ENCODE measurements around the gene PPP1R26. TPM values are rescaled to one million over a fixed set of nuclear protein-coding genes. Genes with fewer than 3 reads are reported as not detected.

PPP1R26 gene
- polyA plus RNA-seq, 2 of the 4 experiments (the other 2 are of a cell fraction): 8.5 to 12.7 TPM

GRCh38 chr9:135504262-135505243 lies 25.0 kb downstream of the PPP1R26 start (continued):
- TF ChIP-seq RCOR1 (IDR thresholded peaks at IDR 0.05; ENCODE audit: low read depth, low read length): no peak
- no peak; the same call in 1 of the 2 replicates for TF ChIP-seq POLR2AphosphoS2 (conservative IDR thresholded peaks at IDR 0.05; ENCODE audit: low read length)
- no peak for TF ChIP-seq MAZ (IDR thresholded peaks at IDR 0.05; ENCODE audit: borderline replicate concordance, low read depth, low read length)
- no peak for TF ChIP-seq ZFP36 (IDR thresholded peaks at IDR 0.05; ENCODE audit: borderline replicate concordance, partially characterized antibody)
- no peak for TF ChIP-seq HEYL (CRISPR knock-in tag; IDR thresholded peaks at IDR 0.05)
- TF ChIP-seq E2F6 (IDR thresholded peaks at IDR 0.05; ENCODE audit: borderline replicate concordance, low read depth): no peak
- TF ChIP-seq RARB (CRISPR knock-in tag; IDR thresholded peaks at IDR 0.05): no peak
- TF ChIP-seq TFCP2L1 (CRISPR knock-in tag; IDR thresholded peaks at IDR 0.05): 0 out of 2 replicates have a peak, but pooled peaks have one; percentile 25
- no peak for TF ChIP-seq EP300 (IDR thresholded peaks at IDR 0.05)
- peak; percentile 41 to 43; a peak in 3 of 5 replicates for TF ChIP-seq RAD21 (conservative IDR thresholded peaks at IDR 0.05 in 1 of 2, IDR thresholded peaks at IDR 0.05 in 1 of 2)
- TF ChIP-seq KDM1A (IDR thresholded peaks at IDR 0.05; ENCODE audit: low read depth): no peak
- TF ChIP-seq SREBF2 (IDR thresholded peaks at IDR 0.05): no peak
- TF ChIP-seq HES2 (IDR thresholded peaks at IDR 0.05): no peak
- TF ChIP-seq ZNF302 (CRISPR knock-in tag; IDR thresholded peaks at IDR 0.05): no peak
- no peak for TF ChIP-seq CBX8 (IDR thresholded peaks at IDR 0.05)
- no peak for TF ChIP-seq ZSCAN20 (CRISPR knock-in tag; IDR thresholded peaks at IDR 0.05)
- TF ChIP-seq BHLHE40 (IDR thresholded peaks at IDR 0.05; ENCODE audit: low read depth, low read length): no peak
- no peak for TF ChIP-seq MAFK (IDR thresholded peaks at IDR 0.05; ENCODE audit: partially characterized antibody)
- TF ChIP-seq CBX2 (IDR thresholded peaks at IDR 0.05; ENCODE audit: borderline replicate concordance, low read depth): no peak
- no peak for TF ChIP-seq EHF (CRISPR knock-in tag; IDR thresholded peaks at IDR 0.05)
- no peak for TF ChIP-seq FOSB (CRISPR knock-in tag; IDR thresholded peaks at IDR 0.05)
- TF ChIP-seq HDAC2 (IDR thresholded peaks at IDR 0.05): no peak
- TF ChIP-seq SMC3 (IDR thresholded peaks at IDR 0.05): peak; percentile 31; the same call in 1 of the 3 replicates
- TF ChIP-seq BCL3 (IDR thresholded peaks at IDR 0.05): no peak
- TF ChIP-seq ZC3H11A (IDR thresholded peaks at IDR 0.05): no peak
- no peak for TF ChIP-seq GATA3 (IDR thresholded peaks at IDR 0.05; ENCODE audit: borderline replicate concordance)
- no peak for TF ChIP-seq HOXA7 (CRISPR knock-in tag; IDR thresholded peaks at IDR 0.05)
- no peak for TF ChIP-seq CEBPB (IDR thresholded peaks at IDR 0.05)

Data from A549 (cell line).